ENCODE measurements around the gene KRTAP10-11.
"Not testable (repeated sequence)": the region's sequence is repeated elsewhere in the genome, so short reads cannot be mapped to it uniquely, and the experiment has no call there.

Gene KRTAP10-11

GRCh38 chr21:44666401-44667320 lies 20.4 kb downstream of the KRTAP10-11 start, which contains the start of gene KRTAP12-2:
Gene KRTAP12-2, minus strand, starts transcription at chr21:44666927. Its CDS starts 41 bp downstream, at chr21:44666886.
- no peak for DNase-seq (ENCODE audit: low read depth in 2 of 2)

- DNase-seq (ENCODE audit: low read depth in 2 of 2): no peak
These were observed 21.4 kb downstream of the KRTAP10-11 start for GRCh38 chr21:44667612-44668011.

- DNase-seq (ENCODE audit: low read depth in 2 of 2): no peak
These were observed 24.6 kb downstream of the KRTAP10-11 start for GRCh38 chr21:44670642-44671432.

DNA sequence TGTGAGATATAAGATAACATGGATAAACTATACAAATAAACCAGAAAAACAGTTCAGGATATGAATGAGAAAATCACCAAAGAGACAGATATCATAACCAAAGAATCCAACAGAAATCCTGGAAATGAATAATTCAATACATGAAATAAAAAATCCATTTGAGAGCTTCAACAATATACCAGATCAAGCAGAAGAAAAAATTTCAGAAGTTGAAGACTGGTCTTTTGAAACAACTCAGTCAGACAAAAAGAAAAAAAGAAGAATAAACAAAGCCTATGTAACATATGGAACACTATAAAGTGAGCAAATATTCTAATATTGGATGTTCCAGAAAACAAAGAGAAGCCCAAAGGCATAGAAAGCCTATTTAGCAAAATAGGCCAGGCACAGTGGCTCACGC lies 25.7 kb downstream of the KRTAP10-11 start:
- DNase-seq (ENCODE audit: low read depth in 2 of 2): no peak

GRCh38 chr21:44677881-44678280 lies 31.7 kb downstream of the KRTAP10-11 start:
- DNase-seq (ENCODE audit: low read depth in 2 of 2): no peak

GRCh38 chr21:44681152-44681551 lies 34.9 kb downstream of the KRTAP10-11 start:
- DNase-seq (ENCODE audit: low read depth in 2 of 2): no peak

- no peak for DNase-seq (ENCODE audit: low read depth in 2 of 2)
These were observed 35.8 kb downstream of the KRTAP10-11 start, which contains the start of gene KRTAP12-1 for GRCh38 chr21:44681861-44682579. Gene KRTAP12-1, minus strand, starts transcription at chr21:44682163. Its CDS starts 40 bp downstream, at chr21:44682123.

DNA sequence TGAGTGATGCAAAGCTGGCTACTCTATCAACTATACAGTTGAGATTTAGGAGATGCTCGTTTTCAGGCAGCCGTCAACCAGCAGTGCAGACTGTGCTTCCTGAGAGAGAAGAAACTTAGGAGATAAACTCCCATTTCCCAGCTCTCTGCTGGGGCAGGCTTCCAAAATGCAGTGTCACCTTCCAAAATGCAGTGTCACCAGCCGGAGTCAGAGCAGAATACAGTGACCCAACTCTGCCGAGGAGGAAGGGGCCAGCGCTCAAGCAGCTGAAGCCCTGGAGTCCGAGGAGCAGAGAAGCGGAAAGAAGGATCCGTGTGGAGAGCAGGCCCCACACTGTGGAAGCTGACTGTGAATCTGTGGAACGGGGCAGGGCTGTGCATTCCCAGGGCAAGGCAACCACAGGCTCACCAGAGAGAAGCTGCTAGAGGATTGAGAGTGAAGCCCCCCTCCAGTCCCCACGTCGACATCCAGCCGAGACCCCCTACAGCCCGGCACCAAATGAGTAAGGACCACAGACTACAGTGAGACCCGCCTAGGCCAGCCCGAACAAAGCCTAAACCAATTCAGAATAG lies 36.5 kb downstream of the KRTAP10-11 start:
- no peak for DNase-seq (ENCODE audit: low read depth in 2 of 2)

- no peak for DNase-seq (ENCODE audit: low read depth in 2 of 2)
These were observed 37.9 kb downstream of the KRTAP10-11 start for GRCh38 chr21:44684077-44684476.

DNA sequence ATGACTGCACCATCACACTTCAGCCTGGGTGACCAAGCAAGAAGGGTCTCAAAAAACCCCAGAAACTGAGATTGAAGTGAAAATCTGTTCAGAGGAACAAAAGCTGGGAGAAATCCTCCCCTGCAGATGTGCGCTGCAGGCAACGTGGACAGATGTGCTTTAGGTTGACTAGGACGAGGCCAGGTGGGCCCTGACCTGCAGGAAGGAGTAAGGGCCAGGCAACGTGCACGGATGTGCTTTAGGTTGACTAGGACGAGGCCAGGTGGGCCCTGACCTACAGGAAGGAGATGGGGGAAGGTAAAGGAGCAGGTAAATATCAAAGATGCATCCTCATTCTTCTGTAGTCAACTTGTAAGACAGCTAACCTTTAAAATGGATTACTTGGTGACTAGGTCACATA lies 38.3 kb downstream of the KRTAP10-11 start:
- no peak for DNase-seq (ENCODE audit: low read depth in 2 of 2)

DNA sequence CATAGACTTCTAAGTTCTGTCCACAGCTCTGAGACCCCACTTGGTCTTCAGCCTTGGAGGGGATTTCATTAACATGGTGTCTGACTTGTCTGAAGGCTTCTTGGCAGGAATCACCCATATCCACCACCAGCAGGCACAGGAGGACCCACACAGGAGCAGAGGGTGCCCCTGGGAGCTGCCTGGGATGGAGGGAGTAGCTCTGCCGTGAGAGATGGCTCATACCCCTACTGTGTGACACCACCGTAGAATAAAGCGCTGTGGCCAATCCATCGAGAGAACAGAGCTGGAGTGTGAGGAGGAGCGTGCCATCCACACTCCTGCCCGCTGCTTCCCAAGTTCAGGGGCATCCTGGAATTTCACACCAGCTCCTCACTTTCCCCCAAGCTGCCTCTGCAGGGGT lies 38.8 kb downstream of the KRTAP10-11 start:
- not testable (repeated sequence) for DNase-seq (ENCODE audit: low read depth in 2 of 2)

GRCh38 chr21:44686000-44686781 lies 40.0 kb downstream of the KRTAP10-11 start:
- DNase-seq (ENCODE audit: low read depth in 2 of 2): no peak

DNA sequence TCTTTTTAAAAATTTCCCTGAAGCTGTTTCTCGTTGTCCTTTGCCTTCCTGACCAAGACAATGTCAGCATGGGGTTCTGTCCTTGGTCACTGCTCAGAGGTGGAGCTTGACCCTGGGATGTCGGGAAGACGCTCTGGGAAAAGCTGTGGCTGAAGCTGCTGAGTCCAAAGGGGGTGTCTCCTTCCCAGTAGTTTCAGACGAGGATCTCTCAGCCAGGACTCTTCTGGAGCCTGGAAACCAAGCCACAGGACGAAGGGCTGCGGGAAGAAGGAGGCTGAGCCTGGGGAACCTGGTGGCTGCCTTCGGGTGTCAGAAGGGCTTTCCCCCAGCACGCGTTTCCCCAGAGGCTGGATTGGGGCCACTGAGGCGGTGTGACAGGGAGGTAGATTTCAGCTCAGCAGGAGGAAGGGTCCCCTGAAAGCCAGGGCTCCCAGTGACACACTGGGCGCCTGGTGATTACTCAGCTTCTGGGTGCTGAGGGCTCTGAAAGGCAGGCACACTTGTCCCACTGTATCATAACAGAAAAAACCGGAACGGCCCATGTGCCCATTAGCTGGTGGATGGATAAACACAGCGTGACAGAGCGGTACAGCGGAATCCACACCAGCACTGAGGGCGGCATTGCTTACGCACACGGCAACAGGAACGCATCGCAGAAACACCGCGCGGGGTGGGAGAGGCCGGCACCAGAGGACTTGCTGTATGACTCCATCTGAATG lies 40.8 kb downstream of the KRTAP10-11 start:
- DNase-seq (ENCODE audit: low read depth in 2 of 2): no peak

GRCh38 chr21:44687671-44688070 lies 41.5 kb downstream of the KRTAP10-11 start:
- no peak for DNase-seq (ENCODE audit: low read depth in 2 of 2)

DNA sequence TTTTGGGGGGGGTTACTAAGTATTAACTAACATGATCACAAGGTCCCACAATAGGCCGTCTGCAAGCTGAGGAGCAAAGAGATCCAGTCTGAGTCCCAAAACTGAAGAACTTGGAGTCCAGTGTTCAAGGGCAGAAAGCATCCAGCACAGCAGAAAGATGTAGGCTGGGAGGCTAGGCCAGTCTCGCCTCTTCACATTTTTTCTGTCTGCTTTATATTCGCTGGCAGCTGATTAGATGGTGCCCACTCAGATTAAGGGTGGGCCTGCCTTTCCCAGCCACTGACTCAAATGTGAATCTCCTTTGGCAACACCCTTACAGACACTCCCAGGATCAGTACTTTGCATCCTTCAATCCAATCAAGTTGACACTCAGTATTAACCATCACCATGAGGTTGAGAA lies 43.5 kb downstream of the KRTAP10-11 start:
- DNase-seq (ENCODE audit: low read depth in 2 of 2): not testable (repeated sequence)

GRCh38 chr21:44691686-44692085 lies 45.5 kb downstream of the KRTAP10-11 start:
- DNase-seq (ENCODE audit: low read depth in 2 of 2): no peak

- no peak for DNase-seq (ENCODE audit: low read depth in 2 of 2)
These were observed 46.7 kb downstream of the KRTAP10-11 start for GRCh38 chr21:44692798-44693512.

GRCh38 chr21:44694776-44695175 lies 48.6 kb downstream of the KRTAP10-11 start:
- no peak for DNase-seq (ENCODE audit: low read depth in 2 of 2)

GRCh38 chr21:44695184-44695583 lies 49.0 kb downstream of the KRTAP10-11 start:
- no peak for DNase-seq (ENCODE audit: low read depth in 2 of 2)
